DLD1 (cell line): Measurements from ENCODE around the gene CYP2W1.

Source experiments
- in situ Hi-C: cut with HindIII; loops from 2 replicates; pipeline ENCODE4 v1.10.0; 2017; ENCODE audit warnings: low sequenced_read_pairs

CYP2W1 gene

DNA sequence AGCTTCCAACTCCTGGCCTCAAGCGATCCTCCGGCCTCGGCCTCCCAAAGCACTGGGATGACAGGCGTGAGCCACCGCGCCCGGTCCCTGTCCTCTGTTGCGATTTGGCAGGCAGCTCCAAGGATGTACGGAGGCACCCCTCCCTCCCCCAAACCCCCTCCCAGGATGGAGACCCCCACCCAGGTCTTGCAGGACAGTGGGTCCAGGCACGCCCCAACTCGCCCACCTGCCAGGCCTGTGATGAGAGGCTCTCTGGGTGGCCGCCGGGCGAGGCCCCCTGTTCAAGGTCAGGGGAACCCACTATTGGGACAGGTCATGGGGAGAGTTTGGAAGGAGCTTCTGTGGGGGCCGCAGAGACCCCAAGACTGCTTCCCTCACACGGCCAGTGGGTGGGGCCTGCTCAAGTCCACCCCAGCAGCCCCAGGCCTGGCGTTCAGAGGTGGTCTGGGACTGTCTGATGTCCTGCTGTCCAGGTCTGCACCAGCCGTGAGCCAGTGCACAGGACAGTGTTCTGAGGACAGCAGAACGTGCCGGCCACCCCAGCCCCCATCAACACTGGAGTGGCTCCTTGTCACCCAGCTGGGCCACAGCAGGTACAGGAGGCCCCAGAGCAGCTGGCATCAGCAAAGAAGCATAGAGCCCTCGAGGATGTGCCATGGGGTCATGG, 31.0 kb upstream of the CYP2W1 start:
- in situ Hi-C loops: loop anchor here (25.0 kb wide), 1 partner anchor 165 kb away; no protein-coding TSS in a partner anchor

- in situ Hi-C loops: loop anchor here (25.0 kb wide), 1 partner anchor 165 kb away; no protein-coding TSS in a partner anchor
Measured at GRCh38 chr7:952548-953441, 30.2 kb upstream of the CYP2W1 start.

DNA sequence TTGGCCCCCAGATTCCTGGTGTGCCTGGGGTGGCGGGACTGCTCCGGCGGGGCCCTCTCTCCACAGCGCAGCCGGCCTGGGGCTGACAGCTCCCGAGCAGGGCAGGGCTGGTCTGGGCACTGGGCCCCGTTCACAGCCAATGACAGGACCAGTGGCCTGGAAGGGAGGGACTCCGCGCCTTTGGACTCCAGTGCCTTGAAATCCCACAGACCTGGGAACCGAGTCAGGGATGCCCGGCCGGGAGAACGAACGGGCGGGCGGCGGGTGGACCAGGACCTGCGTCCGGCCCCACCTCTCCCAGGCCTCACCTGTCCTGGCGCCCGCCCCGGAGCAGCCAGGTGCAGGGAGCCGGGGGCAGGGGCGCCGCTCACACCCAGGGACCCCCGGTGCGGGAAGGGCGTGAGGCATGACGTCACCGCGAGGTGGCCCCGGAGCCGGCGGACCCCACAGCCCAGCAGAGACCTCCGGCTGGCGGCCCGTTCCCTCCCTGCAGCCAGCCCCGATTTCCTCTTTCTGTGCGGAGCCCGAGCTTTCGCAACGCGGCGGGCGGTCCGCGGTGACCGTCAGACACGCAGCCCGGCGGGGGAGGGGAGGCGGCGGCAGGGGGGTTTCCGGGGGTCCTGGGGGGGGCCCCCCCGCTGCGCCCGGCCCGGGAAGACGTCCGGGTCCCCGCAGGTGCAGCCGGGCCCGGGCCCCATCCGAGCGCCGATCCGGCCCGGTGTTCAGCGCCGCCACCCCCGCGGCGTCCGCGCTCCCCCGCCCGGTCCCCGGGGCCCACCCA, 29.2 kb upstream of the CYP2W1 start:
- in situ Hi-C loops: loop anchor here (25.0 kb wide), 1 partner anchor 166 kb away; no protein-coding TSS in a partner anchor

- in situ Hi-C loops: loop anchor here (25.0 kb wide), 1 partner anchor 167 kb away; no protein-coding TSS in a partner anchor
Measured at GRCh38 chr7:954330-955238, 28.4 kb upstream of the CYP2W1 start, which contains the start of gene ADAP1. ADAP1 (minus strand) TSS chr7:954680; CDS start chr7:954477, 203 bp downstream.

DNA sequence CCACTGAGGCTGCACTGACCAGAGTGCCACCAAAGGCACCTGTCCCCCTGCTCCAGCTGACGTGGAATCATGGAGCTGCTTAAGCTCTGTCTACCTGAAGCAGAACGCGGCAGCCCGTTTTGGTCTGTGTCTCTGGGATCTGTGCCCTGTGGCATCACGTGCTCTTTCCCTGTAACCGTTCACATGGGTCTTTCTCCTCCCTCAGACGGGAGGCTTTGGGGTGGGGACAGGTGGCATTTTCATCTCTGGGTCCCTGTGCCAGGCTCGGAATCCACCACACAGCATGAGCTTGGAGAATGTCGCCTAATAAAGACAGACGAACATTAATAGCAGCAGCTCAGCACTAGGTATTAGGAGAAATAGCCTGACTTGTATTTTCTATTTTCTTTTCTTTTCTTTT, 26.9 kb upstream of the CYP2W1 start:
- in situ Hi-C loops: loop anchor here (25.0 kb wide), 1 partner anchor 169 kb away; no protein-coding TSS in a partner anchor

DNA sequence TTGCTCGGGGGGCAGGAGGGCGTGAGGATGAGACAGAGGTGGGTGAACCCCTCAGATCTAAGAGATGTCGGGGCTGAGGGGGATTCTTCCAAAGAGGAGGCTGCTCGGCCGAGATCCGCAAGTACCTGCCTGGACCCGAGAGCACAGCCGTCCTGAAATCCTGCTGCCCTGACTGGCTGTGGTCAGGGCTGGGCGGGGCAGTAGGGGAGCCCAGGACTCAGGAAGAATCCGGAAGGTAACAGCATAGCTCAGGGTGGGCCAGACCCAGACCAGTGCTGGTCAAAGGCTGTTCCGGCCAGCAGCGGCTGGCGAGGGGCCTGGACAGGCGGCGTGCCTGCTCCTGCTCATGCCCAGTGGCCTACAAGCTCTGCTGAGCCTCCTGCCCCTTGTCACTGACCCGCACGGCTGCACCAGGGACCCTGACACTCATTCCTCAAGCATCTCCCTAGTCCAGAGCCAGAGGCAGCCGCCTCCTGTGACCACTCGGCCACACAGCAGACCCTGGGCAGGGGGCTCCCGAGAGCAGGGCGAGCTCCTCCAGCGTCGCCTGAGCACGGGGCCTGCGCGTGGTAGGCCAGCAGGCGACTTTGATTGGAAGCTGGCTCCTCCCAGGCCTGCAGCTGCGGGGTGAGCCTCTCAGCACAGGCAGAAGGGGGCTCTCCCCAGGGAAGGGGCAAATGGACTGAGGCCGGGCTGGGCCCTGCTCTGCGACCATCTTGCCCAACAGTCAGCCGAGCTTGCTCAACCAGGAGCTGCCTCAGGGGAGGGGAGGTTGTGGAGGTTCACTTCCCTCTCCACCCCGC, 25.4 kb upstream of the CYP2W1 start:
- in situ Hi-C loops: loop anchor here (25.0 kb wide), 1 partner anchor 170 kb away; no protein-coding TSS in a partner anchor

GRCh38 chr7:958221-959200, 24.5 kb upstream of the CYP2W1 start:
- in situ Hi-C loops: loop anchor here (25.0 kb wide), 1 partner anchor 171 kb away; no protein-coding TSS in a partner anchor

DNA sequence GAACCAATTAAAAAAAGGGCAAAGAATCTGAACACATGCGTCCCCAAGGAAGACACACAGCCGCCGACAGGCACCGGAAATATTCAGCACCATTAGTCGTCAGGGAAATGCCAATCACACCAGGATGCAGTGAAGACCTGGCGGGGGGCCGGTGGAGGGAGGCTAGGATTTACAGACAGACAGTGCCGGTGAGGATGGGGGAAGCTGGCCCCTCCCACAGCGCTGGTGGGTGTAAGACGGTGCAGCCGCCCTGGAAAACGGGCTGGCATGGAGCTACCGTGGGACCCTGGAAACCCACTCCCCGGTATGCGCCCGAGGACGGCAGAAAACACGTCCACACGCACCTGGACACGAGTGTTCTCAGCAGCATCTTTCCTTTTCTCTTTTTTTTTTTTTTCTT, 23.7 kb upstream of the CYP2W1 start:
- in situ Hi-C loops: loop anchor here (25.0 kb wide), 1 partner anchor 172 kb away; no protein-coding TSS in a partner anchor

- in situ Hi-C loops: loop anchor here (25.0 kb wide), 1 partner anchor 172 kb away; no protein-coding TSS in a partner anchor
Measured at GRCh38 chr7:959740-960139, 23.2 kb upstream of the CYP2W1 start.

- in situ Hi-C loops: loop anchor here (25.0 kb wide), 1 partner anchor 173 kb away; no protein-coding TSS in a partner anchor
Measured at GRCh38 chr7:960269-960871, 22.6 kb upstream of the CYP2W1 start.

GRCh38 chr7:960972-961371, 22.0 kb upstream of the CYP2W1 start:
- in situ Hi-C loops: loop anchor here (25.0 kb wide), 1 partner anchor 174 kb away; no protein-coding TSS in a partner anchor

DNA sequence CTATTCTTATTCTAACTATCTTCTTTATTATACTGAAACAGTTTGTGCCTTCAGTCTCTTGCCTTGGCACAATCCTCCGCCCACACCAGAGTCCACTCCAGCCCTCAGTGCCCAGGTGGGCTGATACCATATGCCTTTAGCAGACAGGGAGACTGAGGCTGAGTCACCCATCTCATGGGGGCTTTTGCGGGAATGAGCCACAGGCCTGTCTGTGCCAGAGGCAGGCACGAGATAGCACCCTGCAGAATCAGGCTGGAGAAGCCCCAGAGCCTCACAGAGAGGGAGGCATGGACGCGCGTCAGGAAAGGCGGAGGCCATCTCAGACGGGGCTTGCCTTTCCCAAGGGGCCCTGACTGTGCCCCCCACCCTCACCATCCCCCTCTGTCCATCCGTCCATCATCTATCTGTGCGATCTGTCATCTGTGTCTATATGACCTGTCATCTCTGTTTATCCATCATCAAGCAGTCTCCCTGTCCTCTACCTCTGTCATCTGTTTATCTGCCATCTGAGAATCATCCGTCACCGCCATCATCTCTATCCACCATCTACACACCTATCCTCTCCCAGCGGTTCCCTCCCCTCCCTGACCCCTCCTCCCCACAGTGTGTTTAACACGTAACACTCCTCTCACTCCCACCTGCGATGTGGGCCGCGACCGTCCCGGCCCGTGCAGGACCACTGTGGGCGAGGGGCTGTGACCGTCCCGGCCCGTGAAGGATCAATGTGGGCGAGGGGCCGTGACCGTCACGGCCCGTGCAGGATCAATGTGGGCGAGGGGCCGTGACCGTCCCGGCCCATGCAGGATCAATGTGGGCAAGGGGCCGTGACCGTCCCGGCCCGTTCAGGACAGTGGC, 21.2 kb upstream of the CYP2W1 start:
- in situ Hi-C loops: loop anchor here (25.0 kb wide), 1 partner anchor 174 kb away; no protein-coding TSS in a partner anchor

GRCh38 chr7:962401-963081, 20.4 kb upstream of the CYP2W1 start:
- in situ Hi-C loops: loop anchor here (25.0 kb wide), 1 partner anchor 175 kb away; no protein-coding TSS in a partner anchor

GRCh38 chr7:963236-964078, 19.5 kb upstream of the CYP2W1 start:
- in situ Hi-C loops: loop anchor here (25.0 kb wide), 1 partner anchor 176 kb away; no protein-coding TSS in a partner anchor
